AG04450 (cell line): ENCODE measurements around the gene ITGA11. TPM values are rescaled to one million over a fixed set of nuclear protein-coding genes. Genes with fewer than 3 reads are reported as not detected.

Source experiments
- CTCF ChIA-PET: fragments of 300-600, 350-600 bp; formaldehyde crosslinking; extraction: SDS; loops from one replicate; lab custom pipeline; 2022; ENCODE audit warnings: antibody characterized with exemption, inconsistent platforms; lab: Charles Lee
- POLR2A ChIA-PET: fragments of 350-600 bp; formaldehyde crosslinking; extraction: SDS; loops from one replicate; lab custom pipeline; 2021; ENCODE audit warnings: antibody characterized with exemption, inconsistent platforms; lab: Yijun Ruan, JAX
- DNase-seq: peaks from one replicate; pipeline ENCODE4 v3.0.0-alpha.2; 2011; ENCODE audit warnings: low read depth, low spot score
- H3K27ac ChIP-seq: one replicate; pipeline ENCODE4 v1.5.1; 2012; ENCODE audit warnings: low read depth, low read length, control low read depth
- H3K27me3 ChIP-seq: one replicate; pipeline ENCODE4 v1.6.0; 2012; ENCODE audit warnings: low read length; ENCODE audit not compliant: control insufficient read depth, insufficient read depth
- H3K4me3 ChIP-seq: 2 replicates; pipeline ENCODE4 v1.5.1; 2011; ENCODE audit warnings: mild to moderate bottlenecking, low read depth, low read length, control low read depth
- H3K9me3 ChIP-seq: 2 replicates; pipeline ENCODE4 v1.5.1; 2012; ENCODE audit warnings: low read length; ENCODE audit not compliant: control insufficient read depth, insufficient read depth
- polyA plus RNA-seq: library from polyadenylated mRNA; depleted of rRNA; stranded (reverse); fragments of >200 nt; gene quantifications from 2 replicates; pipeline ENCODE4 v1.2.3, GENCODE V29; 2011
- TF ChIP-seq, protein P1 (sequence below): IDR thresholded peaks from 2 replicates; pipeline ENCODE4 v1.5.1; 2011; ENCODE audit warnings: low read depth, low read length, control low read depth, inconsistent platforms

Gene ITGA11
- polyA plus RNA-seq, 1 experiment: 24.0 TPM

- H3K4me3 ChIP-seq: no peak overlapping the region
- TF ChIP-seq, protein P1, sequence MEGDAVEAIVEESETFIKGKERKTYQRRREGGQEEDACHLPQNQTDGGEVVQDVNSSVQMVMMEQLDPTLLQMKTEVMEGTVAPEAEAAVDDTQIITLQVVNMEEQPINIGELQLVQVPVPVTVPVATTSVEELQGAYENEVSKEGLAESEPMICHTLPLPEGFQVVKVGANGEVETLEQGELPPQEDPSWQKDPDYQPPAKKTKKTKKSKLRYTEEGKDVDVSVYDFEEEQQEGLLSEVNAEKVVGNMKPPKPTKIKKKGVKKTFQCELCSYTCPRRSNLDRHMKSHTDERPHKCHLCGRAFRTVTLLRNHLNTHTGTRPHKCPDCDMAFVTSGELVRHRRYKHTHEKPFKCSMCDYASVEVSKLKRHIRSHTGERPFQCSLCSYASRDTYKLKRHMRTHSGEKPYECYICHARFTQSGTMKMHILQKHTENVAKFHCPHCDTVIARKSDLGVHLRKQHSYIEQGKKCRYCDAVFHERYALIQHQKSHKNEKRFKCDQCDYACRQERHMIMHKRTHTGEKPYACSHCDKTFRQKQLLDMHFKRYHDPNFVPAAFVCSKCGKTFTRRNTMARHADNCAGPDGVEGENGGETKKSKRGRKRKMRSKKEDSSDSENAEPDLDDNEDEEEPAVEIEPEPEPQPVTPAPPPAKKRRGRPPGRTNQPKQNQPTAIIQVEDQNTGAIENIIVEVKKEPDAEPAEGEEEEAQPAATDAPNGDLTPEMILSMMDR: no peak
- H3K27me3 ChIP-seq: no peaks in the 10 kb centered on the region
- ChIA-PET CTCF (no interaction called here), POLR2A (no interaction called here)
- no peak overlapping the region for H3K27ac ChIP-seq
- no peaks in the 10 kb centered on the region for H3K9me3 ChIP-seq
- DNase-seq: no peak
Observed at GRCh38 chr15:68419301-68420175, 12.4 kb downstream of the ITGA11 start.

DNA sequence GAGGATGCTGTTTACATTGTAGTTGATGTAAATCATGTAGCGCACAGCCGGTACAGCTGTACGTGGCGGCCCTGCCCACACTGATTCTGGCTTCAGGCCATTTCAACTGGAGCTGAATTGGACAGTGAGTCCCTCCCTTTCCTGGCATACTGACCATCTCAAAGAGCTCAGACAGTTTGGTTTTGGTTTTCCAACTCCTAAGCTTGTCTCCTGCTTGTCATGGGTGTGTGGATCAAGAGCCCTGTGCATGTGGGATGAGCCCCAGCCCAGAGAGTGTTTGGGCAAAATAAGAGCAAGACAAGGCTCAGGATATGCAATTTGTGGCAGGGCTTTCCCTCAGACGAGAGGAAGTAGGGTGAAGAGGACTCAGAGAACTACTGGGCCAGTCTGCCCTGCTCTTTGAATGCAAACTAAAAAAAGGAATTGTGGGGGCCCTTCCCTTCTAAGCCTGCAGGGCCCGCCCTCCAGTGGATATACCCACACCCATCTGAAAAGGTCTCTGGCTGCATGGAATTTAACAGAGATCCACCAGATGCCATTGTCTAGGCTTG lies 13.3 kb downstream of the ITGA11 start:
- peak; percentile 82 for DNase-seq
- Histone ChIP-seq H3K4me3 (no peak overlapping the region), H3K27ac (peak overlapping the region; percentile 65), H3K27me3 (no peaks in the 10 kb centered on the region), H3K9me3 (no peaks in the 10 kb centered on the region)
- ChIA-PET CTCF (no interaction called here), POLR2A (interaction anchor here (0.6 to 0.9 kb wide), 4 partner anchors 53 to 106 kb away, joined by 3 to 5 read pairs (median 3); no protein-coding TSS in a partner anchor)
- TF ChIP-seq, protein P1: 0 out of 2 replicates have a peak, but pooled peaks have one; percentile 9

- ChIA-PET CTCF (interaction anchor here (0.8 kb wide), 1 partner anchor 34 kb away, joined by 3 read pairs; no protein-coding TSS in a partner anchor), POLR2A (interaction anchor here (0.6 to 0.9 kb wide), 2 partner anchors 52 to 106 kb away, joined by 3 to 5 read pairs; no protein-coding TSS in a partner anchor)
- Histone ChIP-seq H3K4me3 (no peak overlapping the region; the same call in 1 of the 2 replicates), H3K27me3 (no peaks in the 10 kb centered on the region), H3K27ac (no peak overlapping the region), H3K9me3 (no peaks in the 10 kb centered on the region)
- TF ChIP-seq, protein P1: no peak
- no peak for DNase-seq
Observed at GRCh38 chr15:68417897-68418296, 14.1 kb downstream of the ITGA11 start.

DNA sequence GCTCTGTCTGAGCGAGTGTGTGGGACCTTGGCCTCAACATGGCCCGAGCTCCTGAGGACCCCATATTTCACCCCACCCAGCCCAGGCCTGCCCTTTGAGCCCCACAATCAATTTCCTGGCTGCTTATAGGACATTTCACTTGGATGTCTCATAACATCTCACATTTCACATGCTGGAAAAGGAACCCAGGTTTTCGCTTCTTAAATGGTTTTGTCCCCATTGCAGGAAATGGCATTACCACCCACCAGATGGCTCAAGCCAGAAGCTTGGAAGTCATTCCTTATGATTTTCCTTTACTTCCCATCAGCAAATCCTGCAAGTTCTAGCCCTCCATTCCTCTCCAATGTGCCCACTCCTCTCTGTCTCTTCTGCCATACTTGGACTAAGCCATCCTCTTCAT lies 14.9 kb downstream of the ITGA11 start:
- ChIA-PET CTCF (no interaction called here), POLR2A (no interaction called here)
- Histone ChIP-seq H3K27me3 (no peaks in the 10 kb centered on the region), H3K4me3 (no peak overlapping the region), H3K9me3 (no peaks in the 10 kb centered on the region), H3K27ac (no peak overlapping the region)
- TF ChIP-seq, protein P1: no peak
- DNase-seq: no peak

GRCh38 chr15:68416158-68416535 lies 15.8 kb downstream of the ITGA11 start:
- Histone ChIP-seq H3K4me3 (no peak overlapping the region), H3K27ac (no peak overlapping the region), H3K27me3 (no peaks in the 10 kb centered on the region), H3K9me3 (no peaks in the 10 kb centered on the region)
- TF ChIP-seq, protein P1: no peak
- CTCF ChIA-PET: no interaction called here
- POLR2A ChIA-PET: no interaction called here
- no peak for DNase-seq
